GM12878 (cell line): ENCODE measurements around the gene PTPRJ. TPM values are rescaled to one million over a fixed set of nuclear protein-coding genes. Genes with fewer than 3 reads are reported as not detected.
A peak's percentile ranks its signal among the peaks of the same experiment; 100 is the strongest.

Experiments
- ATAC-seq: fragments of 200-7000 bp; cut with Tn5 transposase; 3 replicates; pipeline ENCODE4 v1.9.1; 2020; ENCODE audit warnings: mild to moderate bottlenecking, moderate library complexity
- Bru-seq: library from RNA; stranded (reverse); fragments of 400-500 nt; gene quantifications from one replicate; lab custom pipeline; 2021; lab: Mats Ljungman, UMichigan
- BruChase-seq, 2 experiments: library from RNA; stranded (reverse); fragments of 400-500 nt; gene quantifications; one replicate each; lab custom pipeline; 2021; lab: Mats Ljungman, UMichigan
- BruUV-seq: library from RNA; stranded (reverse); fragments of 400-500 nt; replicated peaks from 2 replicates; lab custom pipeline; 2021; lab: Mats Ljungman, UMichigan
- CTCF ChIA-PET: fragments of 300-600 bp; sonication (Branson Sonifier 250); formaldehyde crosslinking; extraction: SDS; loops from one replicate; lab custom pipeline; 2021; ENCODE audit warnings: inconsistent platforms; lab: Yijun Ruan, JAX
- POLR2A ChIA-PET: fragments of 350-600 bp; formaldehyde crosslinking; extraction: SDS; loops from one replicate; lab custom pipeline; 2021; ENCODE audit warnings: inconsistent platforms; lab: Charles Lee
- RAD21 ChIA-PET: fragments of 300-600 bp; sonication (Branson Sonifier 250); formaldehyde crosslinking; loops from one replicate; lab custom pipeline; 2023; ENCODE audit warnings: antibody characterized with exemption; ENCODE audit not compliant: unreplicated experiment; lab: Charles Lee
- SMC1A ChIA-PET: fragments of 300-600 bp; sonication (Branson Sonifier 250); formaldehyde crosslinking; loops from one replicate; lab custom pipeline; 2023; ENCODE audit not compliant: unreplicated experiment, uncharacterized antibody; lab: Charles Lee
- DNase-seq: peaks from one replicate; pipeline ENCODE4 v3.0.0-alpha.2; 2011; ENCODE audit warnings: low read depth, low spot score
- FAIRE-seq: peaks from 3 replicates; lab custom pipeline; 2011; peaks lifted over from hg19 to GRCh38; lab: Jason Lieb, UNC
- H2AFZ ChIP-seq: 2 replicates; pipeline ENCODE4 v1.6.0; 2011; ENCODE audit warnings: low read depth, low read length, control low read depth; ENCODE audit not compliant: control insufficient read depth
- H3K27ac ChIP-seq: 2 replicates; pipeline ENCODE4 v1.5.1; 2011; ENCODE audit warnings: control low read depth; ENCODE audit not compliant: control insufficient read depth, insufficient read depth
- H3K27me3 ChIP-seq, 2 experiments: replicated peaks in 1 of 2; 2 replicates each; pipeline versions ENCODE4 v1.6.0 to v1.6.1; 2011; ENCODE audit warnings: low read length in 1 of 2; ENCODE audit not compliant: control insufficient read depth in 2 of 2, insufficient read depth in 2 of 2
- H3K36me3 ChIP-seq, 2 experiments: 2 replicates each; pipeline ENCODE4 v1.5.1; 2011; ENCODE audit warnings: low read length in 1 of 2; ENCODE audit not compliant: control insufficient read depth in 2 of 2, insufficient read depth in 2 of 2
- H3K4me1 ChIP-seq: 2 replicates; pipeline ENCODE4 v1.6.1; 2011; ENCODE audit warnings: mild to moderate bottlenecking, low read length, moderate library complexity, mixed read lengths; ENCODE audit not compliant: control insufficient read depth, insufficient read depth
- H3K4me2 ChIP-seq: 2 replicates; pipeline ENCODE4 v1.6.0; 2011; ENCODE audit warnings: control low read depth; ENCODE audit not compliant: control insufficient read depth, insufficient read depth
- H3K4me3 ChIP-seq: fragments of 200-600 bp; sonication (generic); 2 replicates; pipeline ENCODE4 v1.5.1; 2016
- H3K79me2 ChIP-seq: 2 replicates; pipeline ENCODE4 v1.6.0; 2011; ENCODE audit warnings: low read length; ENCODE audit not compliant: control insufficient read depth, insufficient read depth
- H3K9ac ChIP-seq: 2 replicates; pipeline ENCODE4 v1.8.0; 2011; ENCODE audit warnings: low read length, control low read depth, mixed read lengths; ENCODE audit not compliant: control insufficient read depth, insufficient read depth
- H3K9me3 ChIP-seq: replicated peaks from 3 replicates; pipeline ENCODE4 v1.5.1; 2011; ENCODE audit warnings: mild to moderate bottlenecking, low read length; ENCODE audit not compliant: control insufficient read depth, insufficient read depth
- H4K20me1 ChIP-seq: 2 replicates; pipeline ENCODE4 v1.6.0; 2011; ENCODE audit not compliant: control insufficient read depth, insufficient read depth
- ATF3 ChIP-seq: IDR thresholded peaks from 2 replicates; pipeline ENCODE4 v1.6.1; 2011; ENCODE audit warnings: low read depth, mild to moderate bottlenecking, low read length, moderate library complexity, borderline replicate concordance; ENCODE audit errors: extremely low read depth
- ATF7 ChIP-seq: fragments of 450-650 bp; IDR thresholded peaks from 2 replicates; pipeline ENCODE4 v1.6.1; 2016; ENCODE audit warnings: low read depth, mild to moderate bottlenecking
- BACH1 ChIP-seq: fragments of 450-650 bp; IDR thresholded peaks from 2 replicates; pipeline ENCODE4 v1.6.1; 2017; ENCODE audit warnings: mild to moderate bottlenecking, borderline replicate concordance
- BHLHE40 ChIP-seq, 2 experiments: fragments of 450-650 bp in 1 of 2; IDR thresholded peaks; 2 replicates each; pipeline ENCODE4 v1.6.1; 2011 to 2017; ENCODE audit warnings: low read depth in 2 of 2, borderline replicate concordance in 1 of 2, improper control_type of control experiment in 1 of 2, low read length in 1 of 2, mild to moderate bottlenecking in 1 of 2
- CREB1 ChIP-seq: IDR thresholded peaks from 2 replicates; pipeline ENCODE4 v1.6.1; 2012; ENCODE audit warnings: low read depth, mild to moderate bottlenecking, inconsistent platforms
- EGR1 ChIP-seq, 2 experiments: IDR thresholded peaks; 1 replicate in 1 of 2; 2 replicates in 1 of 2; pipeline ENCODE4 v1.6.1; 2011 to 2012; ENCODE audit warnings: low read depth in 2 of 2, low read length in 2 of 2, borderline replicate concordance in 1 of 2, mild to moderate bottlenecking in 1 of 2, moderate library complexity in 1 of 2
- ELK1 ChIP-seq: IDR thresholded peaks from 2 replicates; pipeline ENCODE4 v1.6.1; 2012; ENCODE audit warnings: low read depth, low read length, improper control_type of control experiment
- GATAD2B ChIP-seq: fragments of 450-650 bp; conservative IDR thresholded peaks from 2 replicates; pipeline ENCODE4 v1.6.1; 2017; ENCODE audit warnings: low read depth, mild to moderate bottlenecking, moderate library complexity
- HDAC6 ChIP-seq: fragments of 200-600 bp; sonication (generic); IDR thresholded peaks from one replicate; pipeline ENCODE4 v1.8.0; 2017; ENCODE audit warnings: antibody characterized with exemption; ENCODE audit not compliant: unreplicated experiment
- IKZF1 ChIP-seq: fragments of 450-650 bp; conservative IDR thresholded peaks from 2 replicates; pipeline ENCODE4 v1.6.1; 2017; ENCODE audit warnings: antibody characterized with exemption, mild to moderate bottlenecking
- LARP7 ChIP-seq: fragments of 450-650 bp; IDR thresholded peaks from 2 replicates; pipeline ENCODE4 v1.6.1; 2017; ENCODE audit warnings: mild to moderate bottlenecking
- MEF2B ChIP-seq: fragments of 450-650 bp; IDR thresholded peaks from 2 replicates; pipeline ENCODE4 v1.6.1; 2018; ENCODE audit warnings: mild to moderate bottlenecking, moderate library complexity; ENCODE audit not compliant: partially characterized antibody, poor library complexity, severe bottlenecking
- RB1 ChIP-seq: fragments of 450-650 bp; formaldehyde crosslinking; IDR thresholded peaks from 2 replicates; pipeline ENCODE4 v1.6.1; 2017; ENCODE audit warnings: mild to moderate bottlenecking, borderline replicate concordance
- RFX5 ChIP-seq: IDR thresholded peaks from 2 replicates; pipeline ENCODE4 v1.6.1; 2011; ENCODE audit warnings: low read depth, low read length, improper control_type of control experiment
- SMARCA5 ChIP-seq: fragments of 450-650 bp; IDR thresholded peaks from 2 replicates; pipeline ENCODE4 v1.6.1; 2017; ENCODE audit warnings: mild to moderate bottlenecking
- YY1 ChIP-seq: IDR thresholded peaks from 2 replicates; pipeline ENCODE4 v1.6.1; 2011; ENCODE audit warnings: low read depth, mild to moderate bottlenecking, low read length
- WGBS: methylation state at CpG from one replicate; pipeline ENCODE4 v1.1.6; 2016; ENCODE audit warnings: low lambda C conversion rate; ENCODE audit not compliant: insufficient replicate concordance, insufficient coverage; ENCODE audit errors: missing lambda C conversion rate; 5-methylcytosine and 5-hydroxymethylcytosine counted together
- in situ Hi-C: fragments of 300-500 bp; cut with MboI; formaldehyde crosslinking; loops from 9 replicates; pipeline ENCODE4 v1.14.3; 2018; ENCODE audit warnings: mixed read lengths
- intact Hi-C: fragments of 100-400 bp; cut with micrococcal nuclease; formaldehyde crosslinking; loops from one replicate; pipeline ENCODE4 v1.14.2; 2022; ENCODE audit not compliant: unreplicated experiment
- long read RNA-seq, 2 experiments: library from polyadenylated mRNA; unstranded; transcript quantifications; one replicate each; pipeline ENCODE4 v2.0.0, GENCODE V29; 2019 to 2020
- polyA minus RNA-seq, 3 experiments: library from RNA; depleted of rRNA, polyadenylated mRNA; stranded (reverse); fragments of >200 nt; gene quantifications; 2 replicates each; pipeline ENCODE4 v1.2.3, GENCODE V29; 2011
- polyA plus RNA-seq, 11 experiments: library from polyadenylated mRNA; depleted of rRNA in 4 of 11; unstranded in 6 of 11; stranded (reverse) in 5 of 11; fragments of >200 nt; fragmentation: Nextera tagmentation in 4 of 11; fragmentation: Illumina TruSeq in 1 of 11; extraction: Ambion mirVana in 4 of 11; extraction: Trizol in 1 of 11; gene quantifications; 1 replicate in 1 of 11; 2 replicates in 10 of 11; pipeline versions ENCODE4 v1.2.1 to v1.2.3, GENCODE V29; 2011 to 2016; ENCODE audit warnings: inconsistent platforms in 2 of 11, missing spikeins in 2 of 11, low read depth in 1 of 11
- total RNA-seq, 4 experiments: library from RNA; depleted of rRNA in 3 of 4; stranded (reverse); fragments of >200 nt in 3 of 4; fragmentation: Illumina TruSeq in 1 of 4; extraction: Trizol in 1 of 4; gene quantifications; 2 replicates each; pipeline versions ENCODE4 v1.2.1 to v1.2.3, GENCODE V29; 2013 to 2021

Gene PTPRJ
- total RNA-seq (2013; cell fraction: nucleolus; rRNA removed) = 26.1 and 28.1 TPM in 2 replicates
- total RNA-seq (2014; rRNA removed) (10.3 and 11.6 TPM in 2 replicates), total RNA-seq (2014; rRNA removed; fragmentation: Illumina TruSeq; extraction: Trizol) (13.5 and 14.2 TPM in 2 replicates), total RNA-seq (2021) (21.0 and 22.4 TPM in 2 replicates), polyA plus RNA-seq (2011; rRNA removed) (0.22 and 0.37 TPM in 2 replicates), polyA plus RNA-seq (2014; fragmentation: Illumina TruSeq; extraction: Trizol) (11.0 and 11.7 TPM in 2 replicates), polyA plus RNA-seq (2014; fragmentation: Nextera tagmentation; extraction: Ambion mirVana) (under 1 TPM; 0.77 to 0.91 TPM), polyA plus RNA-seq (2014; rRNA removed) (7.6 and 9.1 TPM in 2 replicates), polyA plus RNA-seq (2016; fragmentation: Nextera tagmentation; extraction: Ambion mirVana) (1 to 10 TPM; 2.1 to 5.6 TPM), polyA minus RNA-seq (2011; rRNA and poly(A)+ RNA removed) (0.15 TPM in 2 replicates), Bru-seq, nascent RNA (percentile 55 among the genes with signal in this experiment), BruChase-seq, experiment 1, labeled RNA remaining after a 6-hour chase (percentile 61 among the genes with signal in this experiment), BruChase-seq, experiment 2, labeled RNA remaining after a 2-hour chase (percentile 57 among the genes with signal in this experiment)
- 4.1 TPM for polyA plus RNA-seq (2011; ENCODE audit: low read depth)
- polyA plus RNA-seq (2011; cell fraction: cytosol; rRNA removed) = 0.10 and 0.15 TPM in 2 replicates
- 0.15 and 0.34 TPM in 2 replicates for polyA plus RNA-seq (2011; cell fraction: nucleus; rRNA removed)
- polyA plus RNA-seq (2012) = 5.8 and 6.2 TPM in 2 replicates
- 0.27 and 0.31 TPM in 2 replicates for polyA minus RNA-seq (2011; cell fraction: cytosol; rRNA and poly(A)+ RNA removed)
- polyA minus RNA-seq (2011; cell fraction: nucleus; rRNA and poly(A)+ RNA removed) = under 0.01 and 0.19 TPM in 2 replicates
- long read RNA-seq, experiment 1 = 0 reads
- long read RNA-seq, experiment 2, partial matches to known transcripts = 1 of 2 reads
- long read RNA-seq, experiment 2, other reads (novel, unspliced or antisense) = 1 of 2 reads

DNA sequence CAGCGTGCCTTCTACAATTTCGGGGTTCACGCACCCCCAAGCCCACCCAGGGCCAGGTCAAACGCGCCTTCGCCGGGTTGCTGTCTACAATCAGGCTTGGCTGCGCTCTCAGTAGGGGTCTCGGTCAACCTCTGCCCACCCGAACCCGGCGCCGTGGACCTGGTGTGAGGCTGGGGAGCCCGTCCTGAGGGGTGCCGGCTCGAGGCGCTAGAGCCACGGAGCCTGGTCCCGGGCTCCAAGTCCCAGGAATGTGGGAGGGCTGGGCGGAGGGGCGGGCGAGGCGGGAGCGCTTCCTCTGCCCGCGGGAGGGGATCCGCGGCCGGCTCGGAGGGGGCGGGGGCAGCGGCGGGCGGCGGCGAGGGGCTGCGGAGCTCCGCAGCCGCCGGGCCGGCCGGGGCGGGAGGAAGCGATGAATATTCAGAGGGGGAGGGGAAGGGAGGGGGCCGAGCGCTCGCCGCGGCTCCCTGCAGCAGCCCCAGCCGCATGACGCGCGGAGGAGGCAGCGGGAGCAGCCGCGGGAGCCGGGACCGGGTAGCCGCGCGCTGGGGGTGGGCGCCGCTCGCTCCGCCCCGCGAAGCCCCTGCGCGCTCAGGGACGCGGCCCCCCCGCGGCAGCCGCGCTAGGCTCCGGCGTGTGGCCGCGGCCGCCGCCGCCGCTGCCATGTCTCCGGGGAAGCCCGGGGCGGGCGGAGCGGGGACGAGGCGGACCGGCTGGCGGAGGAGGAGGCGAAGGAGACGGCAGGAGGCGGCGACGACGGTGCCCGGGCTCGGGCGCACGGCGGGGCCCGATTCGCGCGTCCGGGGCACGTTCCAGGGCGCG, at the start of gene PTPRJ:
Gene PTPRJ (plus strand): TSS at position 472 of the 819 bp plus-strand sequence. CDS start 354 bp downstream, outside the sequence.
- Histone ChIP-seq H3K36me3 (no peaks in the 10 kb centered on the region), H3K4me2 (peak within 1 kb of the TSS; percentile 51), H3K9me3 (no peaks in the 10 kb centered on the region), H3K79me2 (peaks cover 39% of the 10 kb centered on the region), H3K9ac (peak within 1 kb of the TSS; percentile 76), H3K4me1 (peaks cover 14% of the 10 kb centered on the region), H3K27ac (peak within 1 kb of the TSS; percentile 68), H2AFZ (peak within 1 kb of the TSS; percentile 65), H3K27me3 (peaks cover 0 to 3% of the 10 kb centered on the region in 2 experiments; a peak in 2 of 4 replicates), H4K20me1 (no peaks in the 10 kb centered on the region), H3K4me3 (peak within 1 kb of the TSS; percentile 96)
- peak; percentile 7; the same call in 2 of the 3 replicates for ATAC-seq
- in situ Hi-C loops (no loop called here), intact Hi-C loops (loop anchor here (5.0 kb wide), 1 partner anchor 127 kb away; no protein-coding TSS in a partner anchor)
- POLR2A ChIA-PET = interaction anchor here (0.6 kb wide), 1 partner anchor 54 kb away, joined by 4 read pairs; no protein-coding TSS in a partner anchor
- SMC1A ChIA-PET = interaction anchor here (1.0 to 1.3 kb wide), 3 partner anchors 9 to 129 kb away, joined by 3 read pairs; no protein-coding TSS in a partner anchor
- no peak for DNase-seq
- BruUV-seq = no TSS peak
- CTCF ChIA-PET = interaction anchor here (1.2 kb wide), 1 partner anchor 45 kb away, joined by 5 read pairs; no protein-coding TSS in a partner anchor
- RAD21 ChIA-PET = interaction anchor here (1.0 to 1.3 kb wide), 3 partner anchors 115 to 130 kb away, joined by 3 to 6 read pairs (median 5); no protein-coding TSS in a partner anchor
- FAIRE-seq = no peak
- WGBS = 8% methylated on average over 75 of the region's 111 CpGs
- 0 out of 2 replicates have a peak, but pooled peaks have one; percentile 23 for TF ChIP-seq CREB1
- no peak for TF ChIP-seq ATF7
- peak; percentile 60; the same call in 1 of the 2 replicates for TF ChIP-seq YY1
- TF ChIP-seq ATF3 = no peak
- peak; percentile 67 for TF ChIP-seq HDAC6
- 0 out of 2 replicates have a peak, but pooled peaks have one; percentile 42 for TF ChIP-seq BACH1
- no peak for TF ChIP-seq RFX5
- peak; percentile 25; the same call in 1 of the 2 replicates for TF ChIP-seq RB1
- TF ChIP-seq ELK1 = no peak
- no peak for TF ChIP-seq EGR1 (IDR thresholded peaks at IDR 0.05; ENCODE audit: borderline replicate concordance in 1 of 2, low read depth in 2 of 2, low read length in 2 of 2)
- TF ChIP-seq GATAD2B = 0 out of 2 replicates have a peak, but pooled peaks have one; percentile 15
- TF ChIP-seq SMARCA5 = peak; percentile 39; the same call in 1 of the 2 replicates
- TF ChIP-seq IKZF1 = peak; percentile 59
- TF ChIP-seq BHLHE40 (IDR thresholded peaks at IDR 0.05; ENCODE audit: borderline replicate concordance in 1 of 2, low read depth in 2 of 2, low read length in 1 of 2) = peak in 1 of 2 experiments; percentile 73; a peak in 2 of 4 replicates
- peak; percentile 54 for TF ChIP-seq LARP7
- TF ChIP-seq MEF2B = no peak
